Left ventricle myocardium inferior (tissue), 1 donor: Measurements from ENCODE around the gene THADA. TPM values are rescaled to one million over a fixed set of nuclear protein-coding genes. Genes with fewer than 3 reads are reported as not detected.

Experiments
- DNase-seq: peaks from one replicate; pipeline ENCODE4 v3.0.0-alpha.2; 2020
- H3K27ac ChIP-seq: fragments of 200-600 bp; replicated peaks from 2 replicates; pipeline ENCODE4 v1.8.0; 2021
- H3K27me3 ChIP-seq: fragments of 200-600 bp; 2 replicates; pipeline ENCODE4 v1.8.0; 2021; ENCODE audit warnings: low read depth
- H3K36me3 ChIP-seq: fragments of 200-600 bp; 2 replicates; pipeline ENCODE4 v1.8.0; 2021
- H3K4me1 ChIP-seq: fragments of 200-600 bp; 2 replicates; pipeline ENCODE4 v1.8.0; 2021
- H3K4me3 ChIP-seq: fragments of 200-600 bp; 2 replicates; pipeline ENCODE4 v1.8.0; 2021; ENCODE audit warnings: mild to moderate bottlenecking, moderate library complexity
- H3K9me3 ChIP-seq: fragments of 200-600 bp; replicated peaks from 2 replicates; pipeline ENCODE4 v1.8.0; 2021
- intact Hi-C: fragments of 100-400 bp; cut with micrococcal nuclease; formaldehyde crosslinking; loops from one replicate; pipeline ENCODE4 v1.11.0; 2022
- total RNA-seq: library from RNA; stranded (reverse); fragmentation: NEBNext Ultra II Directional; extraction: Animal tissue kit (Norgen Biotek cat#: 25700); gene quantifications from one replicate; pipeline ENCODE4 v1.2.1, GENCODE V29; 2021
- TF ChIP-seq, protein P1 (sequence below): fragments of 200-600 bp; IDR thresholded peaks from 2 replicates; pipeline ENCODE4 v1.8.0; 2021; ENCODE audit warnings: antibody characterized with exemption, mild to moderate bottlenecking, borderline replicate concordance
- donor health status: DM: no; HTN: yes; CAD: no; lungs with severe emphysema.

The THADA gene
- total RNA-seq, 1 donor from 2014 or later = 15.4 TPM

DNA sequence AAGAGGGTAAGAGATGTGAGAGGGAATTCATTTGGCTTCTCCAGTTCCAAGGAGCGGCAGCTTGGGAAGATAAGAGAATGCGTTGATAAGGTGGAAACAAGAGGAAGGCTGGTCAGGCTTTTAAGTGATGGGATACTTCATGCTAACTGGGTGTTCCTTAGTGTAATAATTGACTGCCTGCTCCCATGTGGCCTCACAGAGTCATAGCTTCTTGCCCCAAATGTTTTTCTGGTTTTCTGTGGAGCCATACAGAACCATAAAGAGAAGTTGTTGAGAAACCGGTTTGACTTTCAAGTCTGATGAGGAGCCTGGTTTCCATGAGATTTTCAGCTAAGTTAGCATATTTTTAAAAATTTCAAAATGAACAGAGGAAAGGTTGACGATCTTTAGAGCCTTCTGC is 272.0 kb downstream of the THADA start:
- peak overlapping the region; percentile 93 for H3K27ac ChIP-seq
- H3K9me3 ChIP-seq = no peaks in the 10 kb centered on the region
- no peak for DNase-seq
- TF ChIP-seq, protein P1, sequence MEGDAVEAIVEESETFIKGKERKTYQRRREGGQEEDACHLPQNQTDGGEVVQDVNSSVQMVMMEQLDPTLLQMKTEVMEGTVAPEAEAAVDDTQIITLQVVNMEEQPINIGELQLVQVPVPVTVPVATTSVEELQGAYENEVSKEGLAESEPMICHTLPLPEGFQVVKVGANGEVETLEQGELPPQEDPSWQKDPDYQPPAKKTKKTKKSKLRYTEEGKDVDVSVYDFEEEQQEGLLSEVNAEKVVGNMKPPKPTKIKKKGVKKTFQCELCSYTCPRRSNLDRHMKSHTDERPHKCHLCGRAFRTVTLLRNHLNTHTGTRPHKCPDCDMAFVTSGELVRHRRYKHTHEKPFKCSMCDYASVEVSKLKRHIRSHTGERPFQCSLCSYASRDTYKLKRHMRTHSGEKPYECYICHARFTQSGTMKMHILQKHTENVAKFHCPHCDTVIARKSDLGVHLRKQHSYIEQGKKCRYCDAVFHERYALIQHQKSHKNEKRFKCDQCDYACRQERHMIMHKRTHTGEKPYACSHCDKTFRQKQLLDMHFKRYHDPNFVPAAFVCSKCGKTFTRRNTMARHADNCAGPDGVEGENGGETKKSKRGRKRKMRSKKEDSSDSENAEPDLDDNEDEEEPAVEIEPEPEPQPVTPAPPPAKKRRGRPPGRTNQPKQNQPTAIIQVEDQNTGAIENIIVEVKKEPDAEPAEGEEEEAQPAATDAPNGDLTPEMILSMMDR = no peak
- H3K36me3 ChIP-seq = peaks cover 3% of the 10 kb centered on the region
- no peaks in the 10 kb centered on the region for H3K27me3 ChIP-seq
- intact Hi-C loops = no loop called here
- H3K4me3 ChIP-seq = no peak overlapping the region
- peaks cover 52% of the 10 kb centered on the region for H3K4me1 ChIP-seq

DNA sequence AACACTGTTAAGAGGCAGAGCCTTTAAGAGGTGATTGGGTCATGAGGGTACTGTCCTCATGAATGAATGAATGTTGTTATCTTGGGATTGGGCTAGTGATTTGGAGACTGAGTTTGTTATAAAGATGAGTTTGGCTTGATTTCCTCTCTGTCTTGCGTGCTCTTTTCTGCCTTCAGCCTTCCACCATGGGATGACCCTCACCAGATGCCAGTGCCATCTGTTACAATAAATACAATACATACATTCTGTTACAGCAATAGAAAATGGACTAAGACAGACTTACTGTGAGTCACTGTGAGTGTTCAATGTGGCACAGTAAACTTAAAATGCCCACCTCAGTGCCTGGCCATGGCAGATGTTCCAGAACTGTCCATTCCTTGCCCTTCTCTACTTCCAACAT is 274.4 kb downstream of the THADA start:
- Histone ChIP-seq H3K4me3 (no peak overlapping the region), H3K27me3 (no peaks in the 10 kb centered on the region), H3K9me3 (no peaks in the 10 kb centered on the region), H3K27ac (no peak overlapping the region), H3K4me1 (peaks cover 29% of the 10 kb centered on the region), H3K36me3 (peaks cover 3% of the 10 kb centered on the region)
- no peak for DNase-seq
- TF ChIP-seq, protein P1 = no peak
- intact Hi-C loops = no loop called here

DNA sequence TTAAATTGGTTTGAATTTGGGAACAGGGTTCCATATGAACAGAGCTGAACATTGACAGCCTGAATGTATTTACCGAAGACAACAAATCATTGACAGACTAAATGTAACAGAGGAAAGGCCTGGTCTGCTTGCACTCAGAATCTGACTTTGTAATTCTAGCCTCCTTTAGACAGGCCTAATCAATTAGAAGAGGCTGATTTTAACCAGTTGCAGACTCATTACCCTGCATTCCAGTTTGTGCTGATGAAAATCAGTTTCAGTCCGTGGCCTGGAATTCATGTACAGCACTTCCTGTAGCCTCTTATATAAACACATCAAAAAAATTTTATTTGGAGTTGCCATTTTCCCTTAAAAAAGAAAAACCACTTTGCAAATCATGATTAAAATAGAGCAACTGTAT is 276.3 kb downstream of the THADA start:
- intact Hi-C loops = no loop called here
- DNase-seq = no peak
- Histone ChIP-seq H3K36me3 (peaks cover 3% of the 10 kb centered on the region), H3K4me1 (peaks cover 12% of the 10 kb centered on the region), H3K27me3 (no peaks in the 10 kb centered on the region), H3K9me3 (no peaks in the 10 kb centered on the region), H3K27ac (no peak overlapping the region), H3K4me3 (no peak overlapping the region)
- TF ChIP-seq, protein P1 = no peak

DNA sequence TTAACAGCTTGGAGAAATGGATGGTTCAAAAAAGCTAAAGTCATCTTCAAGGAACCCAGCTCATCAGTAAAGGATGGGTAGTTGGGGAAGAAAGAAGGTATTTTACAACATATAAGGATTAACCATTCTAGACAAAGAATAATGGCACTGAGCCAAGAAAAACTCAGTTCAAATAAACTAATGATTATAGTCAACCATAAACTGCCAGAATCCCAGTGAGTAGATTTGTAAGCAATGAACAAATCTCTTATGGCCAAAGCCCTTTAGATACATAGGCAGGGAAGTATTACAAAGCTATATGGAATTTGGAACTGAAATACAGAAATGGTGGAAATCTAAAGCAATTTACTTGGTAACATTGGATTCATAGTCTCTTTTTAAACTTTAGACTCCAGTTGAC is 277.0 kb downstream of the THADA start:
- no peaks in the 10 kb centered on the region for H3K27me3 ChIP-seq
- H3K4me3 ChIP-seq = no peak overlapping the region
- TF ChIP-seq, protein P1 = no peak
- peaks cover 5% of the 10 kb centered on the region for H3K4me1 ChIP-seq
- intact Hi-C loops = no loop called here
- H3K9me3 ChIP-seq = no peaks in the 10 kb centered on the region
- H3K27ac ChIP-seq = no peak overlapping the region
- peaks cover 3% of the 10 kb centered on the region for H3K36me3 ChIP-seq
- DNase-seq = no peak

DNA sequence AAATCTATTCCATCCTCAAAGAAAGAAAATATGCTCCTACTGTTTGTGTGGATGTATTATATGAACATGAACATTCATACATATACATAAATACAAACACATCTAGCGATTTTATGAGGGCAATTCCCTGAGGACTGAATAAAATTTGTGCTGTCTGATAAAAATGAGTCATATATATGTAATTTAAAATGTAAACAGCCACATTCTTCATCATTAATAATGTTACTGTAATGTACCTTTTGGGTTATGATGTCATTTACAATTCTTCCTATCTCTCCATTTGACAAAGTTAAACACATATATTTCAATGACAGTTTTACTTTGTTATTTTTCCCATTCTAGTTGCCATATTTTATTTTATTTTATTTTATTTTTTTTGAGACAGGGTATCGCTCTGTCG is 278.2 kb downstream of the THADA start:
- no peak for DNase-seq
- intact Hi-C loops = no loop called here
- H3K9me3 ChIP-seq = no peaks in the 10 kb centered on the region
- no peaks in the 10 kb centered on the region for H3K27me3 ChIP-seq
- H3K36me3 ChIP-seq = peaks cover 3% of the 10 kb centered on the region
- no peak overlapping the region for H3K27ac ChIP-seq
- peaks cover 11% of the 10 kb centered on the region for H3K4me1 ChIP-seq
- TF ChIP-seq, protein P1 = no peak
- H3K4me3 ChIP-seq = no peak overlapping the region

DNA sequence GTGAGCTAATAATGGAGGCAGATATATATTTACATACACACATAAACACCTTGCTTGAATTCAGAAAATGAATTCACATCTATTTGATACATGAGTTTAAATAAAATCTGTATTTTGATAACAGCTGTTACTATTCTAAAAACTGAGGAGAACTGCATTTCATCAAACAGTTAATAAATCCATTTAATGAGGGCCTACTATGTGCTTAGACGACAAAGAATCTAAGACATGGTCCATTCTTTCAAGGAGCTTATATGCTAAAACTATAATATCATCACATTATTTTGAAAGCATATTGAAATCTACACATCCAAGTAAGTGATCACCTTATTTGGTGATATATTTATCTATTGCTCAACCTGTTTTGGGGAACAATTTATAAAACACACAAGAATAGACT is 278.6 kb downstream of the THADA start:
- DNase-seq = no peak
- TF ChIP-seq, protein P1 = no peak
- no peak overlapping the region for H3K4me3 ChIP-seq

More for the DNA sequence above, 278.6 kb downstream of the THADA start:
- Histone ChIP-seq H3K27me3 (no peaks in the 10 kb centered on the region), H3K4me1 (peaks cover 16% of the 10 kb centered on the region), H3K36me3 (peaks cover 3% of the 10 kb centered on the region), H3K9me3 (no peaks in the 10 kb centered on the region), H3K27ac (no peak overlapping the region)
- intact Hi-C loops = no loop called here
